GM19397 (cell line): Measurements from ENCODE around the gene RAB13.
A peak's percentile ranks its signal among the peaks of the same experiment; 100 is the strongest.

ENCODE experiments used
- ATAC-seq: cut with Tn5 transposase; IDR thresholded peaks from one replicate; pipeline ENCODE4 v1.9.1; 2021; ENCODE audit warnings: mild to moderate bottlenecking, moderate library complexity; ENCODE audit not compliant: unreplicated experiment

The RAB13 gene

GRCh38 chr1:153978274-153978909 is 7.7 kb downstream of the RAB13 start:
- no peak for ATAC-seq

- ATAC-seq = peak; percentile 79
These were observed 8.6 kb downstream of the RAB13 start, which contains the start of gene JTB for GRCh38 chr1:153977250-153978240. Gene JTB (minus strand): TSS chr1:153977674. CDS start chr1:153977252, 422 bp downstream.

- no peak for ATAC-seq
These were observed 9.3 kb downstream of the RAB13 start for GRCh38 chr1:153976819-153977249.

GRCh38 chr1:153973525-153973924 is 12.6 kb downstream of the RAB13 start:
- no peak for ATAC-seq

- no peak for ATAC-seq
These were observed 13.1 kb downstream of the RAB13 start for GRCh38 chr1:153973071-153973470.

GRCh38 chr1:153970346-153970745 is 15.8 kb downstream of the RAB13 start:
- ATAC-seq = no peak

GRCh38 chr1:153968972-153969371 is 17.2 kb downstream of the RAB13 start:
- ATAC-seq = no peak

- ATAC-seq = no peak
These were observed 17.7 kb downstream of the RAB13 start for GRCh38 chr1:153968408-153968807.

GRCh38 chr1:153968000-153968363 is 18.2 kb downstream of the RAB13 start:
- no peak for ATAC-seq

GRCh38 chr1:153967107-153967999 is 18.8 kb downstream of the RAB13 start, which contains the start of gene CREB3L4:
Gene CREB3L4 (plus strand): TSS chr1:153967902. CDS start chr1:153968526, 624 bp downstream.
- ATAC-seq = peak; percentile 54

- ATAC-seq = peak; percentile 1
These were observed 22.2 kb downstream of the RAB13 start for GRCh38 chr1:153963850-153964331.

- ATAC-seq = peak; percentile 36
These were observed 22.9 kb downstream of the RAB13 start, which contains the start of gene SLC39A1 for GRCh38 chr1:153963030-153963849. Gene SLC39A1 (minus strand): TSS chr1:153963537. CDS start chr1:153962715, 822 bp downstream.

- ATAC-seq = no peak
These were observed 23.8 kb downstream of the RAB13 start for GRCh38 chr1:153962088-153963029.

GRCh38 chr1:153961421-153961820 is 24.7 kb downstream of the RAB13 start:
- no peak for ATAC-seq

GRCh38 chr1:153960206-153960605 is 25.9 kb downstream of the RAB13 start:
- no peak for ATAC-seq

GRCh38 chr1:153959454-153959853 is 26.7 kb downstream of the RAB13 start:
- ATAC-seq = no peak

- ATAC-seq = no peak
These were observed 27.2 kb downstream of the RAB13 start for GRCh38 chr1:153958961-153959260.

- ATAC-seq = peak; percentile 69
These were observed 27.8 kb downstream of the RAB13 start, which contains the start of gene CRTC2 for GRCh38 chr1:153958111-153958960. Gene CRTC2 (minus strand): TSS chr1:153958612. CDS start chr1:153958497, 115 bp downstream.
